Measurements from ENCODE around the gene ENO1. TPM values are rescaled to one million over a fixed set of nuclear protein-coding genes. Genes with fewer than 3 reads are reported as not detected.

Gene ENO1
- total and polyA plus RNA-seq, 10 donors, result 249 to 751 (median 390) TPM

GRCh38 chr1:8818325-8818775, 60.1 kb downstream of the ENO1 start:
- intact Hi-C loops (cut with DNase I; ENCODE audit: low total_unique reads), result no loop called here
- Histone ChIP-seq H3K27me3 (replicated peaks in 1 of 7) (no peaks in the 10 kb centered on the region), H3K4me3 (peak overlapping the region; percentile 64 to 81 (median 74)), H3K36me3 (no peaks in the 10 kb centered on the region), H3K27ac (peak overlapping the region; percentile 93 to 99 (median 96)), H3K9me3 (no peaks in the 10 kb centered on the region), H3K4me1 (peaks cover 14 to 78% (median 65%) of the 10 kb centered on the region in 6 donors)
- no peak for DNase-seq
- TF ChIP-seq CTCF (IDR thresholded peaks at IDR 0.05 in 8 of 11, conservative IDR thresholded peaks at IDR 0.05 in 3 of 11) (no peak), POLR2AphosphoS5 (IDR thresholded peaks at IDR 0.05) (no peak), POLR2A (IDR thresholded peaks at IDR 0.05) (no peak)
- WGBS, 5 donors, result 14 to 21% (median 18%) methylated on average over 3 to 4 of the region's 4 CpGs

GRCh38 chr1:8817412-8818324, 60.8 kb downstream of the ENO1 start, which contains the start of gene RERE:
RERE (minus strand) TSS chr1:8817640.
- no peaks in the 10 kb centered on the region for H3K36me3 ChIP-seq
- peak; percentile 96 to 99 (median 99) for TF ChIP-seq POLR2AphosphoS5 (IDR thresholded peaks at IDR 0.05)
- peak; percentile 84 to 95 (median 86) for TF ChIP-seq POLR2A (IDR thresholded peaks at IDR 0.05)
- TF ChIP-seq CTCF (IDR thresholded peaks at IDR 0.05 in 8 of 11, conservative IDR thresholded peaks at IDR 0.05 in 3 of 11), result peak in 6 of 11 experiments; percentile 33 to 59 (median 45)
- peaks cover 17 to 78% (median 63%) of the 10 kb centered on the region in 6 donors for H3K4me1 ChIP-seq
- 0 to 2% (median 1%) methylated on average over 55 to 82 of the region's 82 CpGs for WGBS, 5 donors
- H3K9me3 ChIP-seq, result no peaks in the 10 kb centered on the region
- no peaks in the 10 kb centered on the region for H3K27me3 ChIP-seq (replicated peaks in 1 of 7)
- peak within 1 kb of the TSS; percentile 64 to 81 (median 74) for H3K4me3 ChIP-seq
- peak; percentile 96 for DNase-seq
- intact Hi-C loops (cut with DNase I; ENCODE audit: low total_unique reads), result no loop called here
- peak within 1 kb of the TSS; percentile 93 to 99 (median 96) for H3K27ac ChIP-seq

GRCh38 chr1:8816831-8817411, 61.6 kb downstream of the ENO1 start:
- WGBS, 5 donors, result 0 to 1% (median 1%) methylated on average over 39 to 41 of the region's 41 CpGs

More at GRCh38 chr1:8816831-8817411, 61.6 kb downstream of the ENO1 start:
- peaks cover 17 to 78% (median 60%) of the 10 kb centered on the region in 6 donors for H3K4me1 ChIP-seq
- TF ChIP-seq POLR2A (IDR thresholded peaks at IDR 0.05) (no peak), POLR2AphosphoS5 (IDR thresholded peaks at IDR 0.05) (no peak), CTCF (IDR thresholded peaks at IDR 0.05 in 8 of 11, conservative IDR thresholded peaks at IDR 0.05 in 3 of 11) (no peak)
- H3K9me3 ChIP-seq, result no peaks in the 10 kb centered on the region
- H3K4me3 ChIP-seq, result peak overlapping the region; percentile 64 to 81 (median 74)
- peak overlapping the region; percentile 93 to 99 (median 96) for H3K27ac ChIP-seq
- intact Hi-C loops (cut with DNase I; ENCODE audit: low total_unique reads), result no loop called here
- H3K27me3 ChIP-seq (replicated peaks in 1 of 7), result no peaks in the 10 kb centered on the region
- DNase-seq, result peak; percentile 86
- no peaks in the 10 kb centered on the region for H3K36me3 ChIP-seq
